Measurements from ENCODE around the gene TMEM131. TPM values are rescaled to one million over a fixed set of nuclear protein-coding genes. Genes with fewer than 3 reads are reported as not detected.

TMEM131 gene
- total and polyA plus RNA-seq, 2 of the 8 experiments (the other 6 are each of a cell fraction or from before 2014, with no cell fraction given) = 9.7 to 22.9 TPM

- no peak overlapping the region for H4K91ac ChIP-seq (replicated peaks; ENCODE audit: insufficient read length, low read length)
- H3K4me1 ChIP-seq (replicated peaks in 1 of 4; ENCODE audit: control insufficient read depth in 3 of 4, insufficient read depth in 4 of 4, low read length in 3 of 4) = no peaks in the 10 kb centered on the region
- no peaks in the 10 kb centered on the region for H3K23me2 ChIP-seq (ENCODE audit: low read depth, low read length)
- H2BK20ac ChIP-seq (ENCODE audit: low read length) = no peak overlapping the region
- H3K23ac ChIP-seq (ENCODE audit: insufficient read length) = no peak overlapping the region
- no peak overlapping the region for H3K18ac ChIP-seq (ENCODE audit: extremely low read depth, low read length)
- no peaks in the 10 kb centered on the region for H4K20me1 ChIP-seq (replicated peaks in 1 of 2; ENCODE audit: control insufficient read depth in 1 of 2, insufficient read depth in 2 of 2, low read length in 2 of 2)
- no peak overlapping the region for H3K4ac ChIP-seq (replicated peaks; ENCODE audit: insufficient read length, low read depth, low read length)
- FAIRE-seq (no peak), DNase-seq (ENCODE audit: low read depth in 1 of 2, low spot score in 2 of 2) (no peak)
- no peak overlapping the region for H3K4me3 ChIP-seq (ENCODE audit: extremely low read depth in 1 of 4, insufficient read depth in 2 of 4, low read depth in 3 of 4, low read length in 4 of 4)
- no peak overlapping the region for H2AFZ ChIP-seq (ENCODE audit: low read length)
- H3K79me1 ChIP-seq (ENCODE audit: low read depth, low read length) = no peaks in the 10 kb centered on the region; the same call in 1 of the 2 replicates
- H2BK5ac ChIP-seq (ENCODE audit: low read depth, low read length) = no peak overlapping the region
- no peak overlapping the region for H2AK5ac ChIP-seq (ENCODE audit: low read depth, low read length)
- no peak overlapping the region for H2BK15ac ChIP-seq (ENCODE audit: low read length)
- TF ChIP-seq CREB1 (IDR thresholded peaks at IDR 0.05) (no peak), E2F6 (IDR thresholded peaks at IDR 0.05) (no peak), EP300 (IDR thresholded peaks at IDR 0.05; ENCODE audit: borderline replicate concordance in 1 of 2, low read depth in 2 of 2, low read length in 2 of 2) (no peak), SIRT6 (IDR thresholded peaks at IDR 0.05; ENCODE audit: low read length) (no peak), SIN3A (conservative IDR thresholded peaks at IDR 0.05 in 1 of 2, IDR thresholded peaks at IDR 0.05 in 1 of 2; ENCODE audit: low read depth in 1 of 2, low read length in 2 of 2) (no peak), BACH1 (IDR thresholded peaks at IDR 0.05; ENCODE audit: low read length) (no peak), GABPA (IDR thresholded peaks at IDR 0.05; ENCODE audit: borderline replicate concordance, insufficient read depth, low read length) (no peak)
- POLR2A ChIA-PET (ENCODE audit: partially characterized antibody) = no interaction called here
- H3K9ac ChIP-seq (replicated peaks in 1 of 4; ENCODE audit: extremely low read depth in 1 of 4, low read depth in 3 of 4, low read length in 3 of 4) = no peak overlapping the region
- H4K5ac ChIP-seq (ENCODE audit: insufficient read length, low read depth, low read length) = no peak overlapping the region
- H3K36me3 ChIP-seq (ENCODE audit: control insufficient read depth in 2 of 4, insufficient read depth in 4 of 4, low read length in 3 of 4) = no peaks in the 10 kb centered on the region
- no peaks in the 10 kb centered on the region for H3K9me3 ChIP-seq (ENCODE audit: insufficient read depth in 2 of 2, low read depth in 1 of 2, low read length in 1 of 2)
- WGBS, 2 experiments (ENCODE audit: extremely low coverage in 1 of 2, insufficient coverage in 1 of 2, insufficient read length in 1 of 2, insufficient replicate concordance in 2 of 2, low coverage in 1 of 2, low lambda C conversion rate in 2 of 2, missing lambda C conversion rate in 1 of 2) = 94% methylated on average over 2 of the region's 2 CpGs; no CpG with 5 or more reads in 1 of the 2 experiments
- no peak overlapping the region for H3K14ac ChIP-seq (ENCODE audit: insufficient read length)
- CTCF ChIA-PET (ENCODE audit: partially characterized antibody) = no interaction called here
- H3K79me2 ChIP-seq (ENCODE audit: control insufficient read depth in 1 of 2, insufficient read depth in 2 of 2, low read length in 2 of 2) = peaks cover 0 to 10% of the 10 kb centered on the region in 2 experiments; a peak in 2 of 4 replicates
- no peak overlapping the region for H3K27ac ChIP-seq (ENCODE audit: low read depth, low read length)
- no peak overlapping the region for H3K4me2 ChIP-seq (ENCODE audit: insufficient read depth in 1 of 2, low read depth in 2 of 2, low read length in 2 of 2)
- no peak overlapping the region for H3K56ac ChIP-seq (replicated peaks; ENCODE audit: insufficient read length, low read depth, low read length)
- no peak overlapping the region for H2BK12ac ChIP-seq (ENCODE audit: low read depth, low read length)
- H4K8ac ChIP-seq (ENCODE audit: extremely low read depth, insufficient read depth, low read length) = no peak overlapping the region
- no peaks in the 10 kb centered on the region for H3K27me3 ChIP-seq (replicated peaks in 1 of 4; ENCODE audit: control insufficient read depth in 3 of 4, extremely low read depth in 1 of 4, insufficient read depth in 3 of 4, low read length in 3 of 4)
- H2BK120ac ChIP-seq (replicated peaks; ENCODE audit: low read depth, low read length) = no peak overlapping the region
Measured at GRCh38 chr2:97913846-97914245, 81.9 kb downstream of the TMEM131 start.

All from H1 (cell line).